ENCODE data around the gene HSPA1B.
A peak's percentile ranks its signal among the peaks of the same experiment; 100 is the strongest.
"Not testable (repeated sequence)": the region's sequence is repeated elsewhere in the genome, so short reads cannot be mapped to it uniquely, and the experiment has no call there.

Gene HSPA1B

DNA sequence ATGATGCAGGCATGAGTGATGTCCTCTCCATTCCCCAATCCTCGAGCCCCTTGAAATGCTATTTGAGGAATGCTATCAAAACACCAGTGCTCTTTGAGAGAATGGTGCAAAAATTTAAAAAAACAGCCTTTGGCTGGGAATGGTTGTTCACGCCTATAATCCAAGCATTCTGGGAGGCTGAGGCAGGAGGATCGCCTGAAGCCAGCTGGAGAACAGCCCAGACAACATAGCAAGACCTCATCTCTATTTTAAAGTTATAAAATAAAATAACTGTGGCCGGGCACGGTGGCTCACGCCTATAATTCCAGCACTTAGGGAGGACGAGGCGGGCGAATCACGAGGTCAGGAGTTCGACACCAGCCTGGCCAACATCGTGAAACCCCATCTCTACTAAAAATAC, 27.8 kb upstream of the HSPA1B start:
- DNase-seq (ENCODE audit: low spot score) = no peak

GRCh38 chr6:31801031-31801927, 26.3 kb upstream of the HSPA1B start:
- not testable (repeated sequence) for DNase-seq (ENCODE audit: low spot score)

DNA sequence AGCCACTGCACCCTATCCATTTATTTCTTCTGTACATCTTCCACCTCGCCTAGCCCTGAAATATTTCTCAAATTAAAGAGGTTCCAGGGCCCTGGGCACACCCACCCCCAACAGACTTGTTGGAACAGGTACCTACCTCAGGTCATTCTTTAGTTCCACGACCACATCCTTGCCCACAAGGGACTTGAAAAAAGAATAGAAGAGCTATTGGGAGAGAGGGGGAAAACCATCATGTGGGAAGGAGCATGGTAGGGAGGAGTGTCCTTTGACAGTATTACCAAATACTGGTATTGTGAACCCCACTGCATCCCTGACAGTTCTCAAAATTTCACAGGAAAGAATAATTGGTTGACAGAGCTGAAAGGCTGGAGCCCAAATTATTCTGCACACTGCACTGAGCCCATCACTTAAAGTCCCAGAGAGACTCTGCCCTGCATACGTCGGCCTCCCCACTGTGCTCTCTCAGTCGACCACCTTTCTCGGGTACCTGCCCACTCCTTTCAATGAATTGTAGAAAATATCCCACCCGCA, 21.5 kb upstream of the HSPA1B start:
- DNase-seq (ENCODE audit: low spot score) = no peak

DNA sequence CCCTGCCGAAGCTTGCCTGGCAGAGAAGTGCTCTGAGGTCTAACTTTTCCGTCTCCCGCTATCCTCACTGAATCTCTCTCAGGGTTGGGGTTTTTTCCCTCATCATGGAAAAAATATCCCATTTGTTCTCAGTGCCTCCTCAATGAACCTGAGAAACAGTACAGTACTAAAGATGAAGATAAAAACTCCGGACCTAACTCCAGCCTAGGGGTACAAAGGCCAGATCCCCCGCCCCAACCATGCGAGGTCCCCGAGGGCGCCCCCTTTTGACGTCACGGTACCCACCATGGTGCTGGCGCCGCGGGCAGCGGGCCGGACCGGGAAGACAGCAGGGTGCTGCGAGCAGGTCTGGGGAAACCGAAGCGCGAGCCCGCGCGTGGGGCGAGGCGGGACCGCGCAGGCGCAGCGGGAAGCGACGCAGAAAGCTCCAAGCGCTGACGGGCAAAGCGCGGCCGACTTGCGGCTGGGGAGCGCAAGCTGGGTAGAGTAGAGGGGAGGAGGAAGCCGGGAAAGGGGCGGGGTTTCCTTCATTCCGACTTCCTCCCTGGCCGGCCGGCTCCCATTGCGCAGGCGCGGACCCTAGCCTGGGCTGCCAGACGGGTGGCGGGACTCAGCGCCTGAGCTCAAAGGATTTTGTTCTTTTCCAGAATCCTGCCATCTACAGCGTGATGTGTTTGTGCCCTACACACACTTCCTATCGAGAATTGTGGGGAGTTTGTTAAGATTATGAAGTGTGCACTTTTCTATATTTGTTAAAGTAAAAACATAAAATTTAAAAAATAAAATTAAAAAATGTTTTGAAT, 20.9 kb upstream of the HSPA1B start, which contains the start of gene LSM2:
TSS of gene LSM2 (minus strand) at position 497 of the 803 bp plus-strand sequence. CDS start at position 288, 209 bp downstream.
- peak; percentile 100 for DNase-seq (ENCODE audit: low spot score)

DNA sequence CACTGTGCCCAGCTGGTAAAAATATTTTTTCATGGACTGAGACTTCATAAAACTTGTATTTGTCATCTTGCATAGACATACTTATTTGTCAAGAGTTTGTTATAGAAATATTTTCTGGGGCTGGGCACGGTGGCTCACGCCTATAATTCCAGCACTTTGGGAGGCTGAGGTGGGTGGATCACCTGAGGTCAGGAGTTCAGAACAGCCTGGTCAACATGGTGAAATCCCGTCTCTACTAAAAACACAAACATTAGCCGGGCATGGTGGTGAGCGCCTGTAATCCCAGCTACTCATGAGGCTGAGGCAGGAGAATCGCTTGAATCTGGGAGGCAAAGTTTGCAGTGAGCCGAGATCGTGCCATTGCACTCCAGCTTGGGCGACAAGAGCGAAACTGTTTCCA, 18.9 kb upstream of the HSPA1B start:
- not testable (repeated sequence) for DNase-seq (ENCODE audit: low spot score)

DNA sequence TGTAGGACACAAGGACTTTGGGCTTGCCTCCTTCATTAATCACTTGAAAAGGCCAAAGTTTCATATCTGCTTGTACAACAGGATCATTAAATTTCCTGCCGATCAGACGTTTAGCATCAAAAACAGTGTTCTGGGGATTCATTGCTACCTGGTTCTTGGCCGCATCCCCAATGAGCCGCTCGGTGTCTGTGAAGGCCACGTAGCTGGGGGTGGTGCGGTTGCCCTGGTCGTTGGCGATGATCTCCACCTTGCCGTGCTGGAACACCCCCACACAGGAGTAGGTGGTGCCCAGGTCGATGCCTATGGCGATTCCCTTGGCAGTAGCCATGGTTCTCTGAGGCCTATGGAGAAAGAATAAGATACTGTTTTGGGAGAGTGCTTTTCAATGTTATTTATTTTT, 15.9 kb upstream of the HSPA1B start:
- DNase-seq (ENCODE audit: low spot score) = no peak

- no peak for DNase-seq (ENCODE audit: low spot score)
These were observed 14.1 kb upstream of the HSPA1B start for GRCh38 chr6:31813465-31813849.

GRCh38 chr6:31814677-31815024, 12.9 kb upstream of the HSPA1B start:
- DNase-seq (ENCODE audit: low spot score) = no peak

DNA sequence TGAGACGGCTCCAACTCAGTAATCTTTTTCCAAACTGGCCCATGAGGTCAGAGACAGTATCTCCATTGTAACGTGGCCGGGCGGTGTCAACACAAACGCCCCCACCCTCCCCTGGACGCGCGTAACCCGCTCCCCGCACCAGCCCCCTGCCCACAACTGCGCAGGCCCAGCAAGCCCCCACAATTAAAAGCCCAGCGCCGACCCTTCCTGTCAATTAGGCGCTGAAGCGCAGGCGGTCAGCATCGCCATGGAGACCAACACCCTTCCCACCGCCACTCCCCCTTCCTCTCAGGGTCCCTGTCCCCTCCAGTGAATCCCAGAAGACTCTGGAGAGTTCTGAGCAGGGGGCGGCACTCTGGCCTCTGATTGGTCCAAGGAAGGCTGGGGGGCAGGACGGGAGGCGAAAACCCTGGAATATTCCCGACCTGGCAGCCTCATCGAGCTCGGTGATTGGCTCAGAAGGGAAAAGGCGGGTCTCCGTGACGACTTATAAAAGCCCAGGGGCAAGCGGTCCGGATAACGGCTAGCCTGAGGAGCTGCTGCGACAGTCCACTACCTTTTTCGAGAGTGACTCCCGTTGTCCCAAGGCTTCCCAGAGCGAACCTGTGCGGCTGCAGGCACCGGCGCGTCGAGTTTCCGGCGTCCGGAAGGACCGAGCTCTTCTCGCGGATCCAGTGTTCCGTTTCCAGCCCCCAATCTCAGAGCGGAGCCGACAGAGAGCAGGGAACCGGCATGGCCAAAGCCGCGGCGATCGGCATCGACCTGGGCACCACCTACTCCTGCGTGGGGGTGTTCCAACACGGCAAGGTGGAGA, 12.3 kb upstream of the HSPA1B start, which contains the start of the genes HSPA1A and HSPA1L:
TSS of gene HSPA1A (plus strand) at position 519 of the 814 bp plus-strand sequence. CDS start at position 733, 214 bp downstream.
TSS of gene HSPA1L (minus strand) at position 259 of the 814 bp plus-strand sequence. CDS start 3,311 bp downstream, outside the sequence.
- no peak for DNase-seq (ENCODE audit: low spot score)

- not testable (repeated sequence) for DNase-seq (ENCODE audit: low spot score)
These were observed 10.2 kb upstream of the HSPA1B start for GRCh38 chr6:31817133-31817928.

GRCh38 chr6:31817929-31818511, 9.5 kb upstream of the HSPA1B start:
- not testable (repeated sequence) for DNase-seq (ENCODE audit: low spot score)

- DNase-seq (ENCODE audit: low spot score) = no peak
These were observed 7.7 kb upstream of the HSPA1B start for GRCh38 chr6:31819871-31820299.

- not testable (repeated sequence) for DNase-seq (ENCODE audit: low spot score)
These were observed 7.1 kb upstream of the HSPA1B start for GRCh38 chr6:31820399-31820798.

- DNase-seq (ENCODE audit: low spot score) = peak; percentile 61
These were observed 6.1 kb upstream of the HSPA1B start for GRCh38 chr6:31821301-31822035.

DNA sequence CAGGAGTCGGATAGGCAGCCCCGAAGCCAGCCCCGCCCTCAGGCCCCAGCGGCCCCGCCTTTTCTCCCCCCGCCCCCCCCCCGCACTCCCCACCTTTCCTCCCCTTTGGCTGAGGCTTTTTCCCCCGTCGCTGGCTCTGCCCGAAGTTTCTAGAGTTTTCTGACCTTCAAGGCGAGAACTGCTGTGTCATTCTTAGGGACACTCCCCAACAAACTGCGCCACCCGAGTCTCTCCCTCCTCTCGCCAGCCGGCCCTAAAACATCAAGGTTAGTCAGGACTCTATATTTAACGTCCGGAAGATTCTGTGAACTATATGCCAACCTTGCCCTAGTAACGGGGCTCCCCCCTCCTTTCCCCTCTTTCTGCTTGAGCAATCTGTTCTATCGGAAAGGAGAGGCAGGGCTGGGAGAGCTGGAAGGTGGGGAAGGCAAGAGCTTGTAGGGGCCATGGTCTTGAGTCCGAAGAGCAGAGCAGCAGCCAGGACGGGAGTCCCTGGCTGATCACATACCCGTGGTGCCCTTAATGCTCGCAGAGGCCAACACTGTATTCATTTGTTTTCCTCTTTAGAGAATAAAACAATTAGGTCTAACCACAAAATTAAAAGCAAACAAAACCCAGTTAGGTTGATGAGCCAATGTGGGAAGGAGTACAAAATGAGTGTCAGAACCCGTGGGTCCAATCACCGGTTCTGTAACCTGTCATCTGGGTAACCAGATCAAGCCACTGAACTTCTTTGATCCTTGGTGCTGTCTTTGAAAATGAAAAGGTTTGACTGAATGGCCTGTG, 5.3 kb upstream of the HSPA1B start:
- peak; percentile 71 for DNase-seq (ENCODE audit: low spot score)

DNA sequence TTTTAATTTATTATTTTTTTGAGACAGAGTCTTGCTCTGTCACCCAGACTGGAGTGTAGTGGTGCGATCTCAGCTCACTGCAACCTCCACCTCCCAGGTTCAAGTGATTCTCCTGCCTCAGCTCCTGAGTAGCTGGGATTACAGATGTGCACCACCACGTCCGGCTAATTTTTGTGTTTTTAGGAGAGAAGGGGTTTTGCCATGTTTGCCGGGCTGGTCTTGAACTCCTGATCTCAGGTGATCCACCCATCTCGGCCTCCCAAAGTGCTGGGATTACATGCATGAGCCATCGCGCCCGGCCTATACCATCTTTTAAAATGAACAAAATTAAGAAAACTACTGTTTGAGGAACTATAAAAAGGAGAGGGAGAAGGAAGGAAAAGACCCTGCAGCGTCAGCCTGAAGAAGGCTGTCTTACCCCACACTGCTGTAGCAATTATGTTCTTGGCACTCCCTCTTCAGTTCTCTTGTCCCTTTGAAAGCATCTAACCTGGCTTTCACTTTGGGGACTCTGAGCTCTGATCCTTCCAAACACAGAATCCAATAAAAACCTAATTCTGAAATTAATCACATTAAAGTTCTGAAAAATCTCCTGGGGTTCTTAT, 3.8 kb upstream of the HSPA1B start:
- DNase-seq (ENCODE audit: low spot score) = not testable (repeated sequence)

- DNase-seq (ENCODE audit: low spot score) = no peak
These were observed 2.0 kb upstream of the HSPA1B start for GRCh38 chr6:31825553-31825952.

GRCh38 chr6:31826793-31827285, 699 bp upstream of the HSPA1B start:
- peak; percentile 82 for DNase-seq (ENCODE audit: low spot score)

Measured in D341Med (cell line).